Peyer's patch (tissue), 4 donors: ENCODE data around the gene TIAM2. TPM values are rescaled to one million over a fixed set of nuclear protein-coding genes. Genes with fewer than 3 reads are reported as not detected.
A peak's percentile ranks its signal among the peaks of the same experiment; 100 is the strongest.

Experiments
- DNase-seq, 3 donors: peaks; one replicate each; pipeline ENCODE4 v3.0.0-alpha.2; 2017 to 2019
- H3K27ac ChIP-seq, 4 donors: fragments of 200-600 bp; sonication (generic); one replicate each; pipeline ENCODE4 v1.5.1; 2016 to 2019
- H3K27me3 ChIP-seq, 2 donors: fragments of 200-600 bp; sonication (generic); one replicate each; pipeline ENCODE4 v1.5.1; 2019
- H3K36me3 ChIP-seq, 3 donors: fragments of 200-600 bp; sonication (generic); one replicate each; pipeline ENCODE4 v1.5.1; 2016 to 2019
- H3K4me1 ChIP-seq, 4 donors: fragments of 200-600 bp; sonication (generic); one replicate each; pipeline ENCODE4 v1.5.1; 2016 to 2019
- H3K4me3 ChIP-seq, 4 donors: fragments of 200-600 bp; sonication (generic); 1 replicate in 3 of 4; 2 replicates in 1 of 4; pipeline ENCODE4 v1.5.1; 2016 to 2019; ENCODE audit warnings: mild to moderate bottlenecking in 1 of 4
- H3K9me3 ChIP-seq, 4 donors: fragments of 200-600 bp; sonication (generic); one replicate each; pipeline ENCODE4 v1.5.1; 2016 to 2019; ENCODE audit warnings: mild to moderate bottlenecking in 1 of 4
- CTCF ChIP-seq, 6 experiments: fragments of 450-650 bp in 4 of 6; fragments of 200-600 bp in 2 of 6; sonication (generic) in 1 of 6; IDR thresholded peaks; one replicate each; pipeline ENCODE4 v1.5.1; 2017 to 2019; ENCODE audit warnings: antibody characterized with exemption in 6 of 6, mild to moderate bottlenecking in 3 of 6, moderate library complexity in 1 of 6
- POLR2A ChIP-seq, 2 donors: fragments of 450-650 bp; IDR thresholded peaks; one replicate each; pipeline ENCODE4 v1.5.1; 2017; ENCODE audit warnings: antibody characterized with exemption in 2 of 2, mild to moderate bottlenecking in 2 of 2, moderate library complexity in 2 of 2
- total RNA-seq, 4 donors: library from RNA; depleted of rRNA; stranded (reverse); fragments of >200 nt; gene quantifications; one replicate each; pipeline ENCODE4 v1.1.0, GENCODE V29; 2016

TIAM2 gene
- total RNA-seq, 4 donors from 2014 or later: 47.0 to 139 (median 91.9) TPM

- Histone ChIP-seq H3K27me3 (no peaks in the 10 kb centered on the region), H3K36me3 (peaks cover 0 to 26% (median 0%) of the 10 kb centered on the region in 3 donors), H3K27ac (no peak overlapping the region), H3K9me3 (no peaks in the 10 kb centered on the region), H3K4me1 (peaks cover 0 to 12% (median 0%) of the 10 kb centered on the region in 4 donors), H3K4me3 (no peak overlapping the region)
- no peak for DNase-seq
- no peak for TF ChIP-seq POLR2A (IDR thresholded peaks at IDR 0.05)
- no peak for TF ChIP-seq CTCF (IDR thresholded peaks at IDR 0.05)
Measured at GRCh38 chr6:155141002-155141401, 145.9 kb downstream of the TIAM2 start.

- Histone ChIP-seq H3K27ac (no peak overlapping the region), H3K4me1 (peaks cover 0 to 12% (median 0%) of the 10 kb centered on the region in 4 donors), H3K9me3 (no peaks in the 10 kb centered on the region), H3K36me3 (peaks cover 0 to 26% (median 0%) of the 10 kb centered on the region in 3 donors), H3K27me3 (no peaks in the 10 kb centered on the region), H3K4me3 (no peak overlapping the region)
- no peak for TF ChIP-seq CTCF (IDR thresholded peaks at IDR 0.05)
- DNase-seq: no peak
Measured at GRCh38 chr6:155141512-155141911, 146.4 kb downstream of the TIAM2 start.

GRCh38 chr6:155142168-155143028 lies 147.3 kb downstream of the TIAM2 start:
- TF ChIP-seq POLR2A (IDR thresholded peaks at IDR 0.05) (no peak), CTCF (IDR thresholded peaks at IDR 0.05) (no peak)
- H3K27ac ChIP-seq: peak overlapping the region; percentile 3 to 67 (median 38)
- no peak for DNase-seq
- H3K4me3 ChIP-seq: peak overlapping the region in 2 of 4 donors; percentile 1 to 12
- H3K4me1 ChIP-seq: peaks cover 0 to 12% (median 0%) of the 10 kb centered on the region in 4 donors
- peaks cover 0 to 24% (median 0%) of the 10 kb centered on the region in 3 donors for H3K36me3 ChIP-seq
- no peaks in the 10 kb centered on the region for H3K27me3 ChIP-seq
- H3K9me3 ChIP-seq: no peaks in the 10 kb centered on the region

- DNase-seq: no peak
- Histone ChIP-seq H3K36me3 (peaks cover 0 to 18% (median 0%) of the 10 kb centered on the region in 3 donors), H3K27ac (peak overlapping the region; percentile 3 to 67 (median 38)), H3K27me3 (no peaks in the 10 kb centered on the region), H3K9me3 (no peaks in the 10 kb centered on the region), H3K4me3 (peak overlapping the region in 3 of 4 donors; percentile 1 to 12 (median 11)), H3K4me1 (peaks cover 0 to 12% (median 0%) of the 10 kb centered on the region in 4 donors)
- TF ChIP-seq POLR2A (IDR thresholded peaks at IDR 0.05) (no peak), CTCF (IDR thresholded peaks at IDR 0.05) (no peak)
Measured at GRCh38 chr6:155143029-155143577, 148.0 kb downstream of the TIAM2 start.

- Histone ChIP-seq H3K9me3 (no peaks in the 10 kb centered on the region), H3K36me3 (peaks cover 0 to 18% (median 0%) of the 10 kb centered on the region in 3 donors), H3K4me3 (peak overlapping the region in 2 of 4 donors; percentile 1 to 11), H3K4me1 (peaks cover 0 to 12% (median 0%) of the 10 kb centered on the region in 4 donors), H3K27me3 (no peaks in the 10 kb centered on the region), H3K27ac (peak overlapping the region in 3 of 4 donors; percentile 3 to 67 (median 33))
- TF ChIP-seq POLR2A (IDR thresholded peaks at IDR 0.05) (no peak), CTCF (IDR thresholded peaks at IDR 0.05) (no peak)
- DNase-seq: no peak
Measured at GRCh38 chr6:155143578-155144106, 148.5 kb downstream of the TIAM2 start.
